GM19452 (cell line): ENCODE results near the gene STMP1.

Experiments used
- ATAC-seq: cut with Tn5 transposase; IDR thresholded peaks from one replicate; pipeline ENCODE4 v1.9.1; 2021; ENCODE audit not compliant: unreplicated experiment

STMP1 gene

DNA sequence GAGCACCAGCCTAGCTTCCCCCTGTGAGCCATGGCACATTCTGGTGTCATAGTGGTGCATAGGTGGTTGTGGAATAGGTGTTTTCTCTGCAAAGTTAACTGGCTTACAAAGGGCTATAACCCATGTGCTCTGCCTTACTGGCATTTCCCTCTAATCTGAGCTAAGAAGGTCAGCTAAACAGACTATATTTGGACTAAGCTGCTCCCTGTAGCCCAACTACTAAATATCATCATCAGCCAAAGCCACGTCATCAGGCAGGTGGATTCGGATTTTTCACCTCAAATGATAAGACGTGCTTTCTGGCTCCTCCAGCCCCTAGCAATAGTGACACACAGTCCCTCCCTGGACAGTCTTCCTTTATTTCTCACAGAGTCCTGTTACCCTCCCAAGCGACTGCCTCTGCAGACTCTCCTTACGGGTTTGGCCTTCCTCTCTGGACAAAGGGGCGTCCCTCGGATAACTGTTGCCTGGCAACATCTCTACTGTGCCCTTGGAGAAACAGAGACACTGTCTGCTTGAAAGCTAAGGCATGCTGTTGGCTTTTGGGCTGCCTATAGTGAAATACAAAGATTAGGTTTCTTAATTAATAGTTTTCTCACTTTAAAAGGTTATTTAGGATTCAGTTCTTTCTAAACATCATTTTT, 56.6 kb downstream of the STMP1 start:
- no peak for ATAC-seq

GRCh38 chr7:135719688-135720087, 57.4 kb downstream of the STMP1 start:
- ATAC-seq = no peak

DNA sequence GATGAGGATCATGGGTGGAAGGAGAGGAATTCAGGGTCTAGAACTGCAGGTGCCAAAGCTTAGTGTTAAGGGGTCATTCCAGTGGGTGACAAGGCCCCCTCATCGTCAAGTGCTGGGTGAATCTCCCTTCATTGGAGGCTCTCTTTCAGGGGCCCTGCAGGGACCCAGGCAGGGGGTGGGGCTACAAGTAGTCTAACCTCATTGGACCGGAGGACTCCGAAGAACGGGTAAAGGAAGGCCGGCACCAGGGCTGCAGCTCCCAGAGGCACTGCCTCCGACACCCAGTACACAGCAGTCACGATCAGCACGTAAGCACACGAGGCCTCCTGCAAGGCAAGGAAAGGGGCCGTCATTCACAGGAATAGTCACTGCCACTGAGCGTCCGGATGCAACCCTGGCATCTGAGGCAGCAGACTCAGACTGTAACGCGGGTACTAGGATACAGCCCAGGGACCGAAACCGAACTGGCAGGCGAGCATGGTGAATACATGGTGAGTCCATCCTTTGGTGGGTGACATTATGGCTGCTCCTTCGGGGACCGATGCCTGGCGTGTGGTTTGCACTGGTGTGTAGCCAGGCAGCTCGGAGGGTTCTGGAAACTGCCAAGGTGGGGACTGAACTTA, 59.0 kb downstream of the STMP1 start:
- ATAC-seq = no peak

DNA sequence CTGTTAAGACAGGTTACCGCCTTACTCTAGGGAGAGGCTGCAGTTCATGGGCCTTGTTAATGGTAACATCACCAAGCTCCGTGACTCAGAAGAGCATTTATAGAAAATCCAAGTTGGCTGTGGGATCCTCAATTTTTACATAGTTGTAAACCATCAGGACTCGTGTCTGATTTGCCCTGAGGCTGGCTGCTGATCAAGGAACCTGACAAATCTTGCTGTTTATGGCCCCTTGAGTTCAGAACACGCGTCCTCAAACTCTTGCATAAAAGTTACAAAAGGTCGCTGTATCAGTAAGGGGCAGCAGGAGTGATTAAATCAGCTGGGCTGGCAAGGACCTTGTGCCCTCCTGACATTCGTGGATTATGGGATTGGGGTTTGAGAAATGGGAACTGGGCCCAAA, 61.1 kb downstream of the STMP1 start:
- ATAC-seq = no peak
